Stimulated activated CD8-positive, alpha-beta memory T cell treated with anti-CD3 and anti-CD28 coated beads, Interleukin-7, amount 100 ng/mL, for 24 hours (primary cell): ENCODE measurements around the gene KRTAP4-16.
"Not testable (repeated sequence)": the region's sequence is repeated elsewhere in the genome, so short reads cannot be mapped to it uniquely, and the experiment has no call there.

Experiments
- DNase-seq: peaks from one replicate; pipeline ENCODE4 v3.0.0-alpha.2; 2020; ENCODE audit warnings: low read depth

Gene KRTAP4-16

DNA sequence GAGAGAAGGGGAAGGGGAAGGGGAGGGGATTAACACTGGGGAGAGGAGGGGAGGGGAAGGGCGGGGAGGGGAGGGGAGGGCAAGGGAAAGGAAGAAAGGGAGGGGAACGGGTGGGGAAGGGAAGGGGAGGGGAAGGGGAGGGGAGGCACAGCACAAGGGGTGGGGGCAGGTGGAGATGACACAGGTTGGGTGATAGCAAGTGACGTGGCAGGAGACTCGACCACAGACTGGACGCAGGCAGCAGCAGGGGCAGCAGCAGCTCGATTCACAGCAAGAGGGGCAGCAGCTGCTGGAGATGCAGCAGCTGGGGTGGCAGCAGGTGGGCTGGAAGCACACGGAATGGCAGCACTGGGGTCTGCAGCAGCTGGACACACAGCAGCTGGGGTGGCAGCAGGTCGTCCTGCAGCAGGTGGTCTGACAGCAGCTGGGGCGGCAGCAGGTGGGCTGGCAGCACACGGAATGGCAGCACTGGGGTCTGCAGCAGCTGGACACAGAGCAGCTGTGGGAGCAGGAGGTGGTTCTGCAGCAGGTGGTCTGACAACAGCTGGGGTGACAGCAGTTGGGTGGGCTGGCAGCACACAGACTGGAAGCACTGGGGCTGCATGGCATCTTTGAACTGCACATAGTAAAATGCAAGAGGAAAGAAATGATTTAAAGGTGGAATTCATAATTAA, at the start of gene KRTAP4-16:
TSS of gene KRTAP4-16 (minus strand) at position 624 of the 674 bp plus-strand sequence. CDS start at position 624, 0 bp downstream.
- no peak for DNase-seq

DNA sequence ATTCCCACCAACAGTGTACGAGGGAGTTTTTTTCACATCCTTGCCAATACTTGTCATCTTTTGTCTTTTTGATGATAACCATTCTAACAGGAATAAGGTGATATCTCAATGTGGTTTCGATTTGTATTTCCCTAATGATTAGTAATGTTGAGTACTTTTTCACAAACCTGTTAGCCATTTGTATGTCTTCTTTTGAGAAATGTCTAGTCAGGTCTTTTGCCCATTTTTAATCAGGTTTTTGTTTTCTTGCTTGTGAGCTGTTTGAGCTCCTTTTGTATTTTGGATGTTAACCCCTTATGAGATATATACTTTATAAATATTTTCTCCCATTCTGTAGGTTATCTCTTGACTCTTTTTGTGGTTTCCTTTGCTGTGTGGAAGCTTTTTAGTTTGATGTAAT, 49.5 kb upstream of the KRTAP4-16 start:
- DNase-seq: no peak

DNA sequence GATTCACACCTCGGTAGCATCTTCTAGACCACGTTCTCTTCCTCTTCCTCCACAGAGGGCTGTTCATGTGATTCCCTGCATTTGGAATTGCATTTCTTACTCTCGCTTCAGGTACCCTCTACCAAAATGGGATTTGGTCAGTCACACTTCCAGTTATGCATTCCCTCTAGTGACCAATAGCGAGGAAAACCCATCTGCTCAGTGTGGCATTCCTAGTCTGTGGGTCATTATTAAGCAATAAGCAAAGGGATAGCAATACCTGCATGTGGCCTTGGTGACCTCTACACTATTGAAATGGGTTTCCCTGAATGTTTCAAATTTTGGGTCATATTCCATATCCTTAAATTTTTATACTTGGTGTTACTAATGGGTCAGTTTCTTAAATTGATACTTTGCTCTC, 48.0 kb upstream of the KRTAP4-16 start:
- no peak for DNase-seq

DNA sequence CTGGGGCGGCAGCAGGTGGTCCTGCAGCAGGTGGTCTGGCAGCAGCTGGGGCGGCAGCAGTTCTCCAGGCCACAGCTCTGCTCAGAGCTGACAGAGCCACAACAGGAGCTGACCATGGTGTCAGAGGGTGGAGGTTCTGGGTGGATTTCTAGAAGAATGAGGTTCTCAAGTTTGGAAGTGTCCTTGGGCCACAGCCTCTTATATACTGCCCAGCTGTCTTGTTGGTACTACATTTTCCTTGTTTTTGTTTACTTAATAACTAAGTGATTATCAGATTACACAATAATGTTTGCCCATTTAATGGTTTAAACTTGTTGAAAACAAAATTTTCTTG, 47.6 kb upstream of the KRTAP4-16 start, which contains the start of gene KRTAP4-5:
TSS of gene KRTAP4-5 (minus strand) at position 174 of the 334 bp plus-strand sequence. CDS start at position 116, 58 bp downstream.
- DNase-seq: no peak

DNA sequence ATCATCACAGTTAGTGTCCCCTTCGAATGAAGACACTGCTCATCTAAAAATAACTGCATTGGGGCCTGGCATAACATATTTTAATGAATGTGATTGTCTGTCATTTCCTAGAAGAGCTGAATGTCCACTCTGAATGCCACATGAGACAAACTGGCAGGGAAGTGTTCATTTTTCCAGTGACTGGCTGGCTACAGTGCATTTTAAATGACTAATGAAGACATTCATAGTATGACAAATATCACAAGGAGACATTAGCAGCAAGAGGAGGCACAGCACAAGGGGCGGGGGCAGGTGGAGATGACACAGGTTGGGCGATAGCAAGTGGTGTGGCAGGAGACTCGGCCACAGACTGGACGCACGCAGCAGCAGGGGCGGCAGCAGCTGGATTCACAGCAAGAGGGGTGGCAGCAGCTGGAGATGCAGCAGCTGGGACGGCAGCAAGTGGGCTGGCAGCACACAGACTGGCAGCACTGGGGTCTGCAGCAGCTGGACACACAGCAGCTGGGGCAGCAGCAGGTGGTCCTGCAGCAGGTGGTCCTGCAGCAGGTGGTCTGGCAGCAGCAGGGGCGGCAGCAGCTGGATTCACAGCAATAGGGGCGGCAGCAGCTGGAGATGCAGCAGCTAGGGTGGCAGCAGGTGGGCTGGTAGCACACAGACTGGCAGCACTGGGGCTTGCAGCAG, 47.1 kb upstream of the KRTAP4-16 start:
- DNase-seq: not testable (repeated sequence)

DNA sequence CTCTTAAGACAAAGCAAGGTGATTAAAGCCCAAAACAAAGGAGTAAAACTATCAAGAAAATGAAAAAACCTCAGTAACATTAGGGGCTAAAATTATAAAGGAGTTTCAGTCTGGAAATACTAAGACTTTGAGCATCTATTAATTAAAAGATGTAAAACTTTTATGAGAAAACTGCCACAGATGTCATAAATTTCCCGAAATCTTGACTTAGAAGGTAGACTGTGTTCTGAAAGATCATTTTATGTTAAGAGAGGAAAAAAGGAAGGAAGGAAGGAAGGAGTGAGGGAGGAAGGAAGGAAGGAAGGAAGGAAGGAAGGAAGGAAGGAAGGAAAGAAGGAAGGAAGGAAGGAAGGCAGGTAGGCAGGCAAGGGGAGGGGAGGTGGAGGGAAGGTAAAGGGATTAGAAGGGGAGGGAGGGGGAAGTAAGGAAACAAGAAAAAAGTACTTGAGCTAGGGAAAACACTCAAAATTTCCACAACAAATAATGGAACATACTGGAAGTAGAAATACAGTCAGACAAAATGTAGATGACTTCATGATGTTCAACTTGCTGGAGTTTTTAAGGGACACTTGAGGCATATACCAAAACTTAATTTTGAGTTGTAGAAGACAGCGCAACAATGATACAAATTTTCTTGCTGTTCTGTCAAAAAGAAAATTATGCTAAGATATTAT, 45.7 kb upstream of the KRTAP4-16 start:
- no peak for DNase-seq

DNA sequence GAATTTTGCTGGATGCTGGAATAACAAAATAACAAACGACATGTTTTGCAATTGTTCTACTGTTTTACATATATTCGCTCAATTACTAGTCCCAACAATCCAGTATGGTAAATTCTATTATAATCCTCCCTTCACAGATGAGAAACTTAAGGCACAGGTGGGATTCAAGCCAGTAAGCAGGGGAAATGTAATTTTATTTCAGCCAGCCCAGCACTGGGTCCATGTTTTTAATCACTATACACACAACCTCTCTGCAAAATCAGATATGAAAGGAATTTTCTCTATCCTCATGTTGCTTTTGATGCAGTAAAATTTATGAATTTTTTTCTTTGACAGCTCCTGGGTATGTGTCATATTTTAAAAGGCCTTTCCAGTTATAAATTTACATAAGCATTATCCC, 43.3 kb upstream of the KRTAP4-16 start:
- DNase-seq: no peak

DNA sequence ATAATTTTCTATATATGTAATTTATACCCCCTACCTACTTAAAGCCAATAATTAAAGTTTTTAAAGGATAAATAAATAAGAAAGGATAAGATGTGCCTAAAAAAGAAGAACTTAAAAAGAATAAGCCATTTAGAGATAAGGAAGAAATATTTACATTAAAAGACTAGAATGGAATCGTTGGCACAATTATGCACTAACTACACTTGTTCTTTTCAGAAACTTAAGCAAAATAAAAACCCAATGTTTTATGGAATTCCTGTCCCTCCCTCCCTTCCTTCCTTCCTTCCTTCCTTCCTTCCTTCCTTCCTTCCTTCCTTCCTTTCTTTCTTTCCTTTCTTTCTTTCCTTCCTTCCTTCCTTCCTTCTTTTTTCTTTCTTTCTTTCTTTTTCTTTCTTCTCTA, 42.8 kb upstream of the KRTAP4-16 start:
- no peak for DNase-seq

DNA sequence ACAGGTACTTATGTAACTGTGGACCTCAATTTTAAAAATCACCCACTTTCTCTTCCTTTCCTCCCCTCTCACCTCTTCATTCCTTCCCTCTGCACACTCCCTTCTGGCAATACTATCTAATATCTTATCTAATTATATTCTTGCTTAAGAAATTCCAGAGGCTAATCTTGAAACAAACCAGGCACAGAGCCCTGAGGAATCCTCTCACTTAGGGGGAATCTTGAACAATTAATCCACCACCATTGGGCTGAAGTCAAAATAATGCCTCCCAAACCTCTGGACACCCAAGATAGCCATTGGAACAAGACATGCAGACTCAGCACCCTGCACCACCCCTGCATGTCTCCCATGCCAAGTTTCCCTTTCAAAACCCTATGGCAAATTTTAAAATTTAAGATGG, 39.4 kb upstream of the KRTAP4-16 start:
- DNase-seq: no peak

DNA sequence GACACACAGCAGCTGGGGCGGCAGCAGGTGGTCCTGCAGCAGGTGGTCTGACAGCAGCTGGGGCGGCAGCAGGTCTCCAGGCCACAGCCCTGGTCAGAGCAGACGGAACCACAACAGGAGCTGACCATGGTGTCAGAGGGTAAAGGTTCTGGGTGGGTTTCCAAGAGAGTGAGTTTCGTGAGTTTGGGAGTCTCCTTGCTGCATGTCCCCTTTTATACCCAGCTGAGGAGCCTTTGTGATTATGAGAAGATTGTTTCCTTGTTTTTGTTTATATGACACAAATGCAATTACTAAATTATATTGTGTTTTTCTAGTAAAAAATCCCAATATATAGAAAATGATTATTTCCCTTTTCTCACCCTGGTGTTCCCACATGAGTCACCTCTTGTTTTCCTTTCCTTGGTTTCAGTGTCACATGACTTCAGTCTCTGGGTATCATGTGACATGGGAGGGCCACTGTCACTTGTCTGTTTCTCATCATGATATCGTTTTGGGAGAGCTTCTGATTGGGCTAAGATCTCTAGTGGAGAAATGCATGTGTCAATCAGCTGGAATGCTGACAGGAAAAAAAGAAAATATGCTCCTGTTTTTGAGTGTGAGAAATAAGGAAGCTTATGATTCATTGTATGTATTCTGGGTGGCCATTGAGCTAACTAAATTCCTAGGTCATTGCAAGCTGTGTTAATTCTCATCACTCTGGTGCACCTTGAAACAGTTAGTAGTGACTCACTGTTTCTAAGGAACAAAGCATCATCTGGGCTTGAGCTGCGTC, 38.5 kb upstream of the KRTAP4-16 start, which contains the start of gene KRTAP4-6:
TSS of gene KRTAP4-6 (minus strand) at position 185 of the 772 bp plus-strand sequence. CDS start at position 128, 57 bp downstream.
- DNase-seq: no peak

DNA sequence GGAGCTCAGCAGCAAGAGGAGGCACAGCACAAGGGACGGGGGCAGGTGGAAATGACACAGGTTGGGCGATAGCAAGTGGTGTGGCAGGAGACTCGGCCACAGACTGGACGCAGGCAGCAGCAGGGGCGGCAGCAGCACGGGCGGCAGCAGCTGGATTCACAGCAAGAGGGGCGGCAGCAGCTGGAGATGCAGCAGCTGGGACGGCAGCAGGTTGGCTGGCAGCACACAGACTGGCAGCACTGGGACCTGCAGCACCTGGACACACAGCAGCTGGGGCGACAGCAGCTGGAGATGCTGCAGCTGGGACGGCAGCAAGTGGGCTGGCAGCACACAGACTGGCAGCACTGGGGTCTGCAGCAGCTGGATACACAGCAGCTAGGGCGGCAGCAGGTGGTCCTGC, 37.9 kb upstream of the KRTAP4-16 start:
- DNase-seq: not testable (repeated sequence)

DNA sequence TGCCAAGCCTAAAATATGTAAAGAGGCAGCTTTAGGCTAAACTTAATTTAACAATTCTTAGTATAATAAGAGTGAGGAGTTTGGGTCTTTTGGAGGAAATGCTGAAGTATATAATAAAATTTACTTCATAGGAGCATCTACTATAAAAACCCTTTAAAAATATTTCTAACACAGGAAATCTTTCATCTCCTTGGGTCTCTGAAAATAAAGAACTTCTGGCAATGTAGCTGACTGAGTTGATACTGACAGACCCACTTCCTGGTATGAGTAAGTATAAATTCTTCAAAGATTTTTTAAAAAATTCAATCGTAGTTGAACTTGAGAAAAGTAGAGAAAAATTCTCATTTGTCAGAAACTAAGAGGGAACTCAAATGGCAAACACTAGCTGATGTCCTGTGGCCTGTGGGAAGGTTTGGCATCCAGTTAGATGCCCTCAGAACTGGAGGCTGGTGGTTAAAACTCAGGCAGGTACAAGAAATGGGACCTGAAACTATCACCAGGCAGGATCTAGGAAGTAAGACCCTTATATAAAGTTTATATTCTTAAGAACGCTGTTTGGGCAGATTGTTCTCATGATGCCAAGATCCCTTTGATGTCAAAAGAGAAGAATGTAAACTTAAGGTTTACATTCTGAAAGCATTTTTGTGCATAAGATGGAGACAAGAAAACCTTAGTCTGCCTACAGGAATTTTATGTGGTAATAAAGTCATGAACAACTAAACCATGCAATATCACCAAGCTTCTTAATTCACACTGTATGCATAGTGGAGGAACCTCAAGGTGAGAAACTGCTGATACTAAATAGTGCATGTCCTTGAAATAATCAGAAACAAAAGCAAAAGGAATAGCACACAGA, 32.1 kb upstream of the KRTAP4-16 start:
- no peak for DNase-seq

DNA sequence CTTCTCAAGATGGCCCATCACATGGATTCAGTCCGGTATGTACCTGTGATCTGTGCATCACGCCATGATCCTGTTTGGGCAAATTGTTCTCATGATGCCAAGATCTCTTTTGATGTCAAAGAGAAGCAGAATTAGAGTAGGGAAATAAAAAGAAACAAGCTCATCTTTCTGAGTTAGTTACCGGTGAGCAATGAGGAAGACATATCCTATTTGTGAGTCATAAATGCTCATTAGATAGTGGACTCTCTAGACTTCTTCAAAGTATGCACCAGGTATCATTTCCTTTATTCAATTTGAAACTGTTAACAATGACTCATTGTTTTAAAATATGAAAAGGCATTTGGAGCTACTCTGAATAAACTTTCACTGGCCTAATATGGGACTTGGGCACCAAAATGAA, 30.0 kb upstream of the KRTAP4-16 start:
- DNase-seq: no peak

DNA sequence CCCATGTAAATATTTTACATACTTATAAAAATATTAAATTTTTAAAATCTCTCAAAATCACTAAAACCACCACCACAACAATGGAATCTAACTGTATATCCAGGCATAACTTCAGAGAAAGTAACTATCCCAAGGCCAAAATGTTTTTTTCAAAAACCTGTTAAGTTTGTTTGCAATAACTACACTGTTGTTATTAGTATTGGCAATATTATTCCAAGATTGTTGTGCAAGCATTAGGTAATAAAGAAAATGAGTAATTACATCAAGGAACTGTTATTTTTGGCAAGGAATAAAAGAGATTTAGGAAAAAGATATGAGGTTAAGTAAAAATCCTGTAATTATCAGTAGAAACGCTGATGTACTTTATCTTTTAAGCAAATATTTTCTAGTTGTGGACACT, 25.4 kb upstream of the KRTAP4-16 start:
- no peak for DNase-seq

DNA sequence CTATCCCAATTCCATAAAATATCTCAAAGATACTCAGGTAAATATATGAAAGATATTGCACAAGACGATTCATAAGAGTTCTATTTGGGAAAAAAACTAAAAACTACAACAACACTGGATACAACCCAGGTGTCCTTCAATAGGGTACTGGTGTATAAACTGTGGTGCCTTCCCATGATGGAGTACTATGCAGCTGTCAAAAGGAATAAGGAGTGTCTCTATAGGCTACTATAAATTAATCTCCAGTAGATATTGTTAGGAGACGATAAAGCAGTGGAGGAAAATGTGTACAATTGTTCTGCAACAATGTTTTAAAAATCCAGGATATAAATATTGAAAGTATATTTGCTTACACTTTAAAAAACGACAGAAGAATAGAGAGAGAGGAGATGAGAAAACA, 24.4 kb upstream of the KRTAP4-16 start:
- DNase-seq: no peak

DNA sequence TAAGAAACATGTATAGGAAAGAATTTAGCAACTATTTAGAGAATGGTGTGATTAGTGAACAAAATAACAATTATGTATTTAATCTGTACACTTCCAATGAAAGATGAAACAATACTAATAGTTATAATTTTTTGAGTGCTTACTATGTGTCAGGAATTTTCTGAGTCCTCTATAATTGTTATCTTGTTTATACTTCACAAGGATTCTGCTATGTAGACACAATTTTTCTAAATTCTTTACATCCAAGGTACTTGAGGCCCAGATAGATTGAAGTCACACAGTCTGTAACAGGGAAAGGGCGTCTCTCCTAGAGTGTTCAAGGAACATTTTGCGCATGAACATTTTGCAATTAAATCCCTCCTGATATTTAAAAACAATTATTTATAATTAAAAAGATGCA, 23.1 kb upstream of the KRTAP4-16 start:
- no peak for DNase-seq

DNA sequence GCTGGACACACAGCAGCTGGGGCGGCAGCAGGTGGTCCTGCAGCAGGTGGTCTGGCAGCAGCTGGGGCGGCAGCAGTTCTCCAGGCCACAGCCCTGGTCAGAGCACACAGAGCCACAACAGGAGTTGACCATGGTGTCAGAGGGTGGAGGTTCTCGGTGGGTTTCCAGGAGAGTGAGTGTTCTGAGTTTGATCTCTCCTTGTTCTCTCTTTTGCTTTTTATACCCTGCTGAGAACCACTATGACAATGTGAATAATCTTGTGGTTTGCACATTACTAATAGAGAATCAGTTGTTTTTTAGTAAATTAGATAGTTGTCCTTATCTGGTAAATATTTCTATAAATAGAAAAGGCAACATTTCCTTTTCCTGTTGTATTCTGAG, 22.0 kb upstream of the KRTAP4-16 start, which contains the start of gene KRTAP4-12:
TSS of gene KRTAP4-12 (minus strand) at position 192 of the 381 bp plus-strand sequence. CDS start at position 132, 60 bp downstream.
- not testable (repeated sequence) for DNase-seq

DNA sequence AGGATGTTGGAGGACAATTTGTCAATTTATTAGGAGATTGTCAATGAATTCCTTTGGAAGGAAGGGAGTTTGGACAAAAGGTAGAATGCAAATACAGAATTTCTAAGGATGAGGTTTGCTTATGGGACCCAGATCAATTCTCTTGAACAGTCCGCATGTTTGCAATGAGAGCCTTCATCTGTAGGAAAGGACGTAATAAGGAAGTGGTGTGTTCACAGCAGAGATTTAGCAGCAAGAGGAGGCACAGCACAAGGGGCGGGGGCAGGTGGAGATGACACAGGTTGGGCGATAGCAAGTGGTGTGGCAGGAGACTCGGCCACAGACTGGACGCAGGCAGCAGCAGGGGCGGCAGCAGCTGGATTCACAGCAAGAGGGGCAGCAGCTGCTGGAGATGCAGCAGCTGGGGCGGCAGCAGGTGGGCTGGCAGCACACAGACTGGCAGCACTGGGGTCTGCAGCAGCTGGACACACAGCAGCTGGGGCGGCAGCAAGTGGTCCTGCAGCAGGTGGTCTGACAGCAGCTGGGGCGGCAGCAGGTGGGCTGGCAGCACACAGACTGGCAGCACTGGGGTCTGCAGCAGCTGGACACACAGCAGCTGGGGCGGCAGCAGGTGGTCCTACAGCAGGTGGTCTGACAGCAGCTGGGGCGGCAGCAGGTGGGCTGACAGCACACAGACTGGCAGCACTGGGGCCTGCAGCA, 21.4 kb upstream of the KRTAP4-16 start:
- DNase-seq: not testable (repeated sequence)

DNA sequence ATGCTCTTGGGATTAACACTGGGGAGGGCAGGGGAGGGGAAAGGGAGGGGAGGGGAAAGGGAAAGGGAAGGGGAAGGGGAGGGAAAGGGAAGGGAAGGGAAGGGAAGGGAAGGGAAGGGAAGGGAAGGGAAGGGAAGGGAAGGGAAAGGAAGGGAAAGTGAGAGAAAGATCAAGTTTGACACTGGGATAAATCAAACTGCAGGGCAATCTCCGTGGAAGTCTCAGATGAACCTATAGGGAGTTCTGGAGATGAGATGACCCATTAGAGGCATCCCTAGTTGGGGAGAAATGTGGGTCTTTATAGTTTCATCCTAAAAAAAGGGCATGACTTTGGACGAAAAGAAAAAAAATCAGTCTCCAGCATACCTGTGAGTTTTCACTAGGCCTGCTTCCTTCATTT, 19.7 kb upstream of the KRTAP4-16 start:
- DNase-seq: no peak
